Common myeloid progenitor, CD34-positive (primary cell): ENCODE measurements around the gene ABHD11.

Experiments
- CTCF ChIA-PET: fragments of 350-600 bp; sonication (Branson Sonifier 250); formaldehyde crosslinking; loops from one replicate; lab custom pipeline; 2021; ENCODE audit warnings: antibody characterized with exemption; lab: Charles Lee
- POLR2A ChIA-PET: fragments of 350-600 bp; sonication (Branson Sonifier 250); formaldehyde crosslinking; loops from one replicate; lab custom pipeline; 2021; ENCODE audit warnings: antibody characterized with exemption; lab: Charles Lee
- DNase-seq, 3 donors: peaks; one replicate each; pipeline versions ENCODE4 v3.0.0 to v3.0.0-alpha.2; 2013
- H3K27ac ChIP-seq, 2 experiments: 1 replicate in 1 of 2; 2 replicates in 1 of 2; pipeline ENCODE4 v1.7.0; 2013; ENCODE audit warnings: inconsistent platforms in 2 of 2, low read length in 2 of 2, mild to moderate bottlenecking in 2 of 2, low read depth in 1 of 2, moderate library complexity in 1 of 2; ENCODE audit not compliant: severe bottlenecking in 2 of 2, insufficient read depth in 1 of 2, poor library complexity in 1 of 2
- H3K27me3 ChIP-seq, 5 experiments: replicated peaks in 2 of 5; 1 replicate in 3 of 5; 2 replicates in 2 of 5; pipeline versions ENCODE4 v1.6.1 to v1.7.0; 2013; ENCODE audit warnings: low read length in 4 of 5, mild to moderate bottlenecking in 2 of 5, moderate library complexity in 2 of 5, inconsistent platforms in 1 of 5; ENCODE audit not compliant: insufficient read depth in 5 of 5, control insufficient read depth in 4 of 5
- H3K36me3 ChIP-seq, 4 experiments: 1 replicate in 2 of 4; 2 replicates in 2 of 4; pipeline versions ENCODE4 v1.6.1 to v1.7.0; 2013; ENCODE audit warnings: low read length in 3 of 4, control low read depth in 1 of 4, mild to moderate bottlenecking in 1 of 4; ENCODE audit not compliant: control insufficient read depth in 4 of 4, insufficient read depth in 4 of 4
- H3K4me1 ChIP-seq, 4 experiments: 1 replicate in 3 of 4; 2 replicates in 1 of 4; pipeline versions ENCODE4 v1.6.1 to v1.7.1; 2013; ENCODE audit warnings: low read length in 3 of 4, mild to moderate bottlenecking in 3 of 4, control low read depth in 1 of 4, inconsistent platforms in 1 of 4, moderate library complexity in 1 of 4; ENCODE audit not compliant: control insufficient read depth in 4 of 4, insufficient read depth in 4 of 4; ENCODE audit errors: control extremely low read depth in 1 of 4
- H3K4me3 ChIP-seq, 7 experiments: 1 replicate in 4 of 7; 2 replicates in 3 of 7; pipeline versions ENCODE4 v1.5.1 to v1.7.0; 2013; ENCODE audit warnings: mild to moderate bottlenecking in 7 of 7, low read length in 6 of 7, moderate library complexity in 6 of 7, inconsistent platforms in 2 of 7, low read depth in 2 of 7, control low read depth in 1 of 7; ENCODE audit not compliant: insufficient read depth in 4 of 7, control insufficient read depth in 1 of 7; ENCODE audit errors: extremely low read depth in 1 of 7
- H3K9me3 ChIP-seq, 5 experiments: 1 replicate in 4 of 5; 2 replicates in 1 of 5; pipeline versions ENCODE4 v1.6.1 to v1.7.1; 2013; ENCODE audit warnings: low read length in 4 of 5, mild to moderate bottlenecking in 2 of 5, inconsistent platforms in 1 of 5, low read depth in 1 of 5, moderate library complexity in 1 of 5; ENCODE audit not compliant: control insufficient read depth in 4 of 5, insufficient read depth in 2 of 5; ENCODE audit errors: control extremely low read depth in 1 of 5
- WGBS: methylation state at CpG from one replicate; pipeline ENCODE4 v1.1.5; 2013; ENCODE audit not compliant: insufficient coverage; 5-methylcytosine and 5-hydroxymethylcytosine counted together

Gene ABHD11

DNA sequence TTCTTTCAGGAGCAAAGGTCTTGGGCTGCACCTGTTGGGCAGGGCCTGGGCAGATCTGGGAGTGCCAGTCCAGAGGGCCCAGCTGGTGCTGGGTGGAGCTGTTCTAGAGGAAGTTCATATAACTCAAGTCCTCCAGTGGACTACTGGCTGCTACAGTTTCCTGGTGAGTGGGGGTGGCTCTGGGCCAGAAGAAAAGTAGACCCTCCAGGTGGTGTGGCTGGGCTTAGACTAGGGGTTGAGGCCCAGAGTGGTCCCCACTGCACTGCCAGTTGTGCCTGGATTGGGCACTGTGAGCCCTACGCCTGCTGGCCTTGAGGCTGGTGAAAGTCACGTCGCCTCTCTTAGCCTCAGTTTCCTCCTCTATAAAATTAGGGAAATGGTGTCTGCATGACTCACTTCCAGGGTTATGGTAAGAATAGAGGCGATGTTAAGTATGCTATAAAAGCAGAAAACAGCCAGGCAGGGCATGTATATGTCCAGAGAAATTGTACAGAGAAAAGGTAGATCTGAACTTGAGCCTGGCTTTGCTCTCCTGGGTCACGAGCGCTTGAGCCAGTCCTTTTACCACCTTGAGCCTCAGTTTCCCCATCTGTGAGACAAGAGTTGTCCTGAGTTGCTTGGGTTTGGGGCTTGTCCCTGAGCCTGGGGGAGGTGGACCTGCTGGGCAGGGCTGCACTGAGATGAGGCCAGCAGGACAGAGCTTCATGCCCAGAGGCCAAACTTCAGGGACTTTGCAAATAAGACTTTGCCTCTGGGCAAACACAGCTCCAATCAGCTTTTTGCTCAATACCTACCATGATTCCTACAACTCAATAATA, 35.3 kb upstream of the ABHD11 start:
- CTCF ChIA-PET, result interaction anchor here (1.0 kb wide), 1 partner anchor 81 kb away, joined by 5 read pairs; no protein-coding TSS in a partner anchor

DNA sequence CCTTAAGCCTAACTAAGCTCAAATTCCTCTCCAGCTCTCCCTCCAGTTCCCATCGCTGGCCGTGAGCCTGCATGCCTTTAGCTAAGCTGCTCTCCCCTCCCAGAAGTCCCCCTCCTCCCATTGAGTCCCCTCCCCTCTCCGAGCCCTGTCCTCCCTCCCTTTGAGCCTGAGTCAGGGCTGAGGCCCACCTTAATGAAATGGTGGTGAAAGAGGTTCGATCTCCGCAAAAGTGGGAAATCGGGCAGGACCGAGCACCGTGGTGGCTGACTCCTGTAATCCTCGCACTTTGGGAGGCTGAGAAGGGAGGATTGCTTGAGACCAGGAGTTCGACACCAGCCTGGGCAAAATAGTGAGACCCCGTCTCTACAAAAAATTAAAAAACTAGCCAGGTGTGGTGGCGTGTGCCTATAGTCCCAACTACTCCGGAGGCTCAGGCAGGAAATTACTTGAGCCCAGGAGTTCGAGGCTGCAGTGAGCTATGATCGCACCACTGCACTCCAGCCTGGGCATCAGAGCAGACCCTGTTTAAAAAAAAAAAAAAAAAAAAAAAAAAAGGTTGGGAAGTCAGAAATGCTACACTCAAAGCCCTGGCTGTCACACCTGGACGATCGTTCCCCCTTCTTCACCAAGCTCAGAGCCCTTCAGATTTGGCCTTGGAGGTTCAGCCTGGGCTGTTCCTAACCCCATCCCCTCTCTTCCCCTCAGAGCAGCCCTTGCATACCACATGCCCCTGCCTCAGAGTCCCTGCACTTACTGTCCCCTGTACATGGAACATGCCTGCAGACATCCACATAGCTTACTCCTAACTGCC, 32.5 kb upstream of the ABHD11 start:
- H3K4me1 ChIP-seq, result peaks cover 0 to 18% (median 13%) of the 10 kb centered on the region in 4 experiments
- H3K9me3 ChIP-seq, result no peaks in the 10 kb centered on the region
- 72% methylated on average over 15 of the region's 17 CpGs for WGBS
- no peaks in the 10 kb centered on the region for H3K36me3 ChIP-seq
- POLR2A ChIA-PET, result no interaction called here
- H3K4me3 ChIP-seq, result peak overlapping the region in 2 of 7 experiments; percentile 32 to 55
- CTCF ChIA-PET, result interaction anchor here (0.7 to 1.5 kb wide), 3 partner anchors 21 to 73 kb away, joined by 3 read pairs; no protein-coding TSS in a partner anchor
- no peak for DNase-seq
- no peak overlapping the region for H3K27ac ChIP-seq
- peaks cover 0 to 57% (median 31%) of the 10 kb centered on the region in 5 experiments for H3K27me3 ChIP-seq

More for the DNA sequence above, 35.3 kb upstream of the ABHD11 start:
- DNase-seq, result no peak
- Histone ChIP-seq H3K4me1 (peaks cover 0 to 14% (median 13%) of the 10 kb centered on the region in 4 experiments), H3K27ac (no peak overlapping the region), H3K27me3 (peaks cover 0 to 36% (median 13%) of the 10 kb centered on the region in 5 experiments), H3K36me3 (no peaks in the 10 kb centered on the region), H3K4me3 (no peak overlapping the region), H3K9me3 (no peaks in the 10 kb centered on the region)
- 97% methylated on average over 6 of the region's 6 CpGs for WGBS
- POLR2A ChIA-PET, result no interaction called here

DNA sequence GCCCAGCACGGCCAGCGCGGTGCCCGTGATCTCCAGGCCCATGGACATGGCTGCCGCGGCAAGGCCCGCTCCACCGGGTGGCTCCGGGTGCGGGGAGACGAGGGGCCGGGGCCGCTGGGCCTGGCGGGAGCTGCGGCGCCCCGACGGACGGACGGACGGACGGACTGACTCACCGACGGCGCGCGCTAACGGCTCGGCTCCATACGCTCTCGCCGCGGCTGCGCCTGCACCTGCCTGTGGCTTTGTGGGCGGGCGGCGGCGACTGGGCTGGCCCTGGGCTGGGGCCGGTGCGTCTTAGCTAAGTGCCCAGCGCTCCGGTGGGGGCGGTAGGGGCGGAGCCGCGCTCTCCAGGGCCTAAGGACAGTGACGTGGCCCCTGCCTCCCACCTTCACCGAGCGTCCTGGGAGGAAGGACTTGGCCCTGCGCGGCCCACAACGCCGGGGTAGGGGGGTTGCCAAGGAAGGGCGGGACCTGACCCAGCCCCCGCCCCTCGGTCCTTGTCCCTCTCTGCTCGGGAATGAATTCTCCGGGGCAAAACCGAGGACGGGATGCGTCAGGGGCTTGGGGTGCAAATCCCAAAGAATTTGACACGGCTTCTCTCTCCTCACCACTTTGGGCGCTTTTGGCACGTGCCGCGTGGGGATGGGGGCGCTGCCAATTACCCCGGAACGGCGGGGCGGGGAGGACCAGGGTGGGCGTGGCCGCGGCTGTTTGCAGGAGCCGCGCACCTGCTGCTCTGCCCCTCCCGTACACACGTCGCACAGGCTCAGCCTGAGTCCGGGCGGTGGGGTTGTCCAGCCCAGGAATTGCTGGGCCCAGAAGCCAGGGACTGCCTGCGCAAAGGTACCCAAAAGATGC, 31.6 kb upstream of the ABHD11 start, which contains the start of gene CLDN3:
TSS of gene CLDN3 (minus strand) at position 269 of the 858 bp plus-strand sequence. CDS start at position 48, 221 bp downstream.
- peak within 1 kb of the TSS in 3 of 7 experiments; percentile 24 to 55 (median 32) for H3K4me3 ChIP-seq
- peaks cover 0 to 57% (median 31%) of the 10 kb centered on the region in 5 experiments for H3K27me3 ChIP-seq
- CTCF ChIA-PET, result interaction anchor here (1.1 kb wide), 1 partner anchor 21 kb away, joined by 3 read pairs; no protein-coding TSS in a partner anchor
- 2% methylated on average over 47 of the region's 82 CpGs for WGBS
- H3K9me3 ChIP-seq, result no peaks in the 10 kb centered on the region
- peak in 2 of 3 donors; percentile 35 to 48 for DNase-seq
- H3K4me1 ChIP-seq, result peaks cover 0 to 18% (median 13%) of the 10 kb centered on the region in 4 experiments
- H3K36me3 ChIP-seq, result no peaks in the 10 kb centered on the region
- POLR2A ChIA-PET, result no interaction called here
- H3K27ac ChIP-seq, result no peak within 1 kb of the TSS

DNA sequence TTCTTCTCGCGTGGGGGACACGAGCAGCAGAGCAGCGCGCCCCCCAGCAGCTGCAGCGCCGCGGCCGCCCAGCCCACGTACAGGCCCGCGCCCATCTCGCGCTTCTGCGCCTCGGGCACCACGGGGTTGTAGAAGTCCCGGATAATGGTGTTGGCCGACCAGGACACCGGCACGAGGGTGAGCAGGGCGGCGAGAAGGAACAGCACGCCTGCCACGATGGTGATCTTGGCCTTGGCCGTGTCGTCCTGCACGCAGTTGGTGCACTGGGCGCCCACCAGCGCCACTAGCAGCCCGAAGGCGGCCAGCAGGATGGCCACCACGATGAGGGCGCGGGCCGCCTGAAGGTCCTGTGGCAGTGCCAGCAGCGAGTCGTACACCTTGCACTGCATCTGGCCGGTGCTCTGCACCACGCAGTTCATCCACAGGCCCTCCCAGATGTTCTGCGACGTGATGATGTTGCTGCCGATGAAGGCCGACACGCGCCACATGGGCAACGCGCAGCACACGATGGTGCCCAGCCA, 30.9 kb upstream of the ABHD11 start:
- WGBS, result 23% methylated on average over 39 of the region's 49 CpGs
- peaks cover 0 to 57% (median 31%) of the 10 kb centered on the region in 5 experiments for H3K27me3 ChIP-seq

DNA sequence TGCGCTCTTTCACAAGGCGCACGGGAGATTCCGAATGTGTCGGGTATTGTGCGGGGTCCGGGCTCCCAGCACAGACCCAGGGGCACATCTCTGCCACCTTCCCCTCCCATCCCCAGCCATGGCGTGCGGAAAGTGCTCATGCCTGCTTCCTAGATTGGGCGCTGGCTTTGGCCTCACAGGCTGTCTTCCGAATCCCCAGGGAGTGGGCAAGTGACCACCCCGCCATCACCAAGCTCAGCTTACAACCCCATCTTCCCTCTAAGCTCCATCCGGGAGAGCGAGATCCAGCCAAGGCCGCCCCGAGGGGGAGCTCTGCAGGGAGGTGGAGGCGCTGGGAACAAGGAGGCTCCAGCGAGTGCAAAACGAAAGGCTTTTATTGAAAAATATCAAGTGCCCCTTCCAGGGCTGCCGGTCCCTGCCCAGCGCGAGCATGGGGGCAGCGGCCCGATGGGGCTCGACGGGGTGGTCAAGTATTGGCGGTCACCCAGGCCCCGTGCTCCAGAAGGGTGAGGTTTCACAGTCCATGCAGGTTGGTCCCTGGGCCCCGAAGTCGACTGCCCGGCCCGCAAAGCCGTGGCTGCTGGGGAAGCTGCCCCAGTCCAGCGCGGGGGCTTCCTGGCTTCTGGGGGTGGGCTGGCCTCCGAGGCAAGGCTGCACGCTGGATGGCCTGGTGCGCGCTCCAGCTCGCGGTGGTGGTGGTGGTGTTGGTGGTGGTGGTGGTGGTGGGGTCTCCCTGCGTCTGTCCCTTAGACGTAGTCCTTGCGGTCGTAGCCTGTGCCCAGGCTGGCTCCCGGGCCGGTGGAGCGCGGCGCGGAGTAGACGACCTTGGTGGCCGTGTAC, 30.3 kb upstream of the ABHD11 start:
- DNase-seq, result no peak
- no peaks in the 10 kb centered on the region for H3K36me3 ChIP-seq
- peaks cover 0 to 57% (median 31%) of the 10 kb centered on the region in 5 experiments for H3K27me3 ChIP-seq
- ChIA-PET CTCF (interaction anchor here (0.9 kb wide), 1 partner anchor 13 kb away, joined by 3 read pairs; no protein-coding TSS in a partner anchor), POLR2A (no interaction called here)
- H3K4me1 ChIP-seq, result peaks cover 0 to 18% (median 11%) of the 10 kb centered on the region in 4 experiments
- H3K9me3 ChIP-seq, result no peaks in the 10 kb centered on the region
- H3K4me3 ChIP-seq, result peak overlapping the region in 1 of 7 experiments; percentile 26
- 36% methylated on average over 42 of the region's 53 CpGs for WGBS
- H3K27ac ChIP-seq, result no peak overlapping the region

More for the DNA sequence above, 30.9 kb upstream of the ABHD11 start:
- no peak for DNase-seq
- peaks cover 0 to 18% (median 13%) of the 10 kb centered on the region in 4 experiments for H3K4me1 ChIP-seq
- no peak overlapping the region for H3K27ac ChIP-seq
- peak overlapping the region in 1 of 7 experiments; percentile 26 for H3K4me3 ChIP-seq
- H3K36me3 ChIP-seq, result no peaks in the 10 kb centered on the region
- no peaks in the 10 kb centered on the region for H3K9me3 ChIP-seq
- ChIA-PET CTCF (no interaction called here), POLR2A (no interaction called here)
